NCI-H2081 (cell line): ENCODE data around the gene SOX4.

Experiments used
- DNase-seq, 2 experiments: peaks; one replicate each; lab custom pipeline; 2025; lab: John Stamatoyannopoulos, UW

SOX4 gene

DNA sequence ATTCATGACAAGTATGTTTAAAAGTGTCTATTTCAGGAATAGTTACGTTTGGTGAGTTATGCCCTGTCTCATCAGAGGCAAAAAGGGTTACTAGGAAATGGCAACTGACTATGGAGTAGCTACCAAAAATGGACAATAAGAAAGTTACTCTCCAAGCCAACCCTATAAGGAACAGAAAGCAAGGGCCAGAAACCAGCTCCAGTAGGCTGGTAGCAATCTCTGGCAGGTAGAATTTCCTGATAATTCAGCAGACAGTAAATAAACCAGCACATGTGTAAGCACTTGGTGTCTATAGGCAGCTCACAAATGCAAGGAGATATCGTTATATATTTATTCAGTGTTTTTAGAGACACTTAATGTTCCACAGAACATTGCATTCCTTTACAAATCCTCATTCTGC lies 20.3 kb downstream of the SOX4 start:
- DNase-seq = no peak

DNA sequence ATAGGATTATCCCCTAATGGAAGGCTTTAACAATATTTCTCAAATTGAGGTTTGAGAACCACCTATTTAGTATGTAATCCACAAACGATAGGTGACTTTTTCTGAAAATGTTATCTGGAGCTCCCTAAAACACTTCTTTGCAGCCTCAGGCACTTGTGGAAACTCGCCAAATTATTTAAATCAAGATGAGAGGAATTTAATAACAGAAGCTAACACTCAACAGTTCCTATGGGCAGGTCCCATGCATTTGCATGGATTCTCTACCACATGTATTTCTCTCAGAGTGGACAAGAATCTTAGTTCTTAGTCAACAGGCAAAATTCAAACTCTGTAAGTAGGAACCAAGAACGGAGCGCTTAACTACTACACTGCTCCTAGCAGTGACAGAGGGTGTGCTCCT lies 20.7 kb downstream of the SOX4 start:
- DNase-seq = no peak

DNA sequence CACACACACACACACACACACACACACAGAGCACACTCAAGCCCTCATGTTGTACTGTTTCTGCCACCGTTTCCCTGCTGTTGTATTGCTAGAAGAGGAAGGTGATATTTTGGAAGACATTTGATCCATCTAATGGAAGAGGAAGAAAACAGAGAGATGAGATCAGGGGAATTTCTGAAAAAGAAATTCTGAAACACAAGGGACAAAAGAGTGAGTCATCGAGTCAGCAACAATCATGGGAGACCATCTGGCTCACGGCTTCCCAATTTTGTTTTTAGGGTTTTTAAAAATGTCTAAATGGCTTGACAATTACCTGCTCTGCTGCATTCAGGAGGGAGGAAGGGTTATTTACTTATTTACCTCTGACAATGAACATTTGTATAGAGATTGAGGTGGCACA lies 22.0 kb downstream of the SOX4 start:
- no peak for DNase-seq

DNA sequence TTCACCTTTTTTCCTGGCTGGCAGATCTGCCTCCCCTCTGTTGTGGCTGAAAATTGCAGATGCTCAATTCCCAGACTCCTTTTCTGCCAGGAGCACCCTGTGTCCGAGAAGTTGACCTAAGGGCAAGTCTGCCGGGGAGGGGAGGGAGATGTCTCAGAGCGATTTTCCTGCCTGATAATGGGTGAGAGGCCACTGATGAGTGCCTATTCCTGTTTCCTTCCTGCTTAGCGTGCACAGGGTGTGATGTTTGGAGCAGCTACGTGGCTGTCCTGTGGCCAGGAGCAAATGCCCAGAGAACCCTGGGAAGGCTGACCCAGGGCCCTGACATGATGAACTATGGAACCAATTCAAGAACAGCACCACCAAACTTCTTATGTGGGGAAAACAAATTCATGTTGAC lies 22.5 kb downstream of the SOX4 start:
- DNase-seq = no peak

DNA sequence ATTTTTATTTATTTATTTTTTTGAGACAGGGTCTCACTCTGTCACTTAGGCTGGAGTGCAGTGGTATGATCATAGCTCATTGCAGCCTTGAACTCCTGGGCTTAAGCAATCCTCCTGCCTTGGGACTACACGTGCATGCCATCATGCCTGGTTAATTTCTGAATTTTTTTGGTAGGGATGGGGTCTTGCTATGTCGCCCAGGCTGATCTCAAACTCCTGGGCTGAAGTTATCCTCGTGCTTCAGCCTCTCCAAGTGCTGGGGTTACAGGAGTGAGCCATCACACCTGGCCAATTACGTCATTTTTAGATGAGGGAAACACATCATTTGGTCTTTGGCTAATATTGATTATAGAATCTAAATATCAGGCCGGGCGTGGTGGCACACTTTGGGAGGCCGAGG lies 32.1 kb downstream of the SOX4 start:
- DNase-seq = no peak

DNA sequence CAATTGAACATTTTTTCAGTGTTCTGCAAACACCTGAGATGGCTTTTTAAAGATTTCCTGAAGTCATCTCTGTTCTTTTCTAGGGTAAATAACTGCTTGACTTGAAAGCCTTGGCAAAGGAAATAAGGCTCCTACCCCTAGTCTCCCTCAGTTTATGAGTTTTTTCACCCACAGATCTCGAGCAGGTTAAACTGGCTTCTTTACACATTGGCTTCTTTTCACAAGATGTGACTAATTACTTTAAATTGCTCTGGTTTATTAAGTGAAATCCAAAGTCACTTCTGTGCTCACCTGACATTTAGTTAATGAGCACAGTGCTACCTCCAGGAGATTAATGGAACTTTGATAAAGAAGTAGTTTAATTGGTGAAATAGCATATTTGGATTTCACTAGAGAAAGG lies 33.2 kb downstream of the SOX4 start:
- DNase-seq = no peak

DNA sequence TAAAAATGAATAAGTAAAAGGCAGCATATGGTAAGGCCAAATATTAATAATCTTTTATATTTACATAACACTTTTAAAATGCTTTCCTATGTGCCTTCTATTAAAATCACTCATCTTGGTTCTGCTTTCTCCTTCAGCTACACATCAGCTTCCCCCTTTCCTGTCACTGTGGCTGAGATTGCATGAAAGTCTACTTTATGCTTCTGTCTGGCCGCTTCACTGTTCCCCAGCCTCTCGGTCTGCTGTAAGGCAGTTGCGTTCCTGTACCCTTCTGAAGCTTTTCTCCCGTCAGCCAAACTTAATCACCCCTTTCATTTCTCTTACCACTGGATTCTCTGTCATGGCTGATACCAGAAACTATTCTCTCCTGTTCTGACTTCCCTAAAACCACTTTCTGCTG lies 34.6 kb downstream of the SOX4 start:
- DNase-seq = no peak

DNA sequence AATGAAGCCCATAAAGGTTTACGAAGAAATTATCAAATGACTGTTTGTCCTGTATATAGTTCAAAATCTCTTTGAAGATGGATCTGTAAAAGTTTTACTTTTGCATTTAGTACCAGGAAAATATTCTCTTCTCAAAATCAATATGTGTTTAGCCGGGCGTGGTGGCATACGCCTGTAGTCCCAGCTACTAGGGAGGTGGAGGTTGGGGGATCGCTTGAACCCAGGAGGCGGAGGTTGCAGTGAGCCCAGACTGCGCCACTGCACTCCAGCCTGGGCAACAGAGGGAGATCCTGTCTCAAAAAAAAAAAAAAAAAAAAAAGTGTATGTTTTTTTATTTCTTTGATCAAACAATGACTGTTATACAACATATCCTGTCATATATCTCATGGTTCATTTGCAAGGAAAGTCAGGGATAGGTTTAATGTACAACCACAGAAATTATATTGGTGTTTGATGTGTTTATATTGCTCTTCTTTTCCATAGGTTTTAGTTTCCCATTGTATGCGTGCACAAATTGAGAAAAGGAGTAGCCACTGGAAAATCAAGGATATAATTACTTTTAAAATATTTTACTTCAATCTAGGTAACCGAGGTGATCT lies 40.1 kb downstream of the SOX4 start:
- no peak for DNase-seq

DNA sequence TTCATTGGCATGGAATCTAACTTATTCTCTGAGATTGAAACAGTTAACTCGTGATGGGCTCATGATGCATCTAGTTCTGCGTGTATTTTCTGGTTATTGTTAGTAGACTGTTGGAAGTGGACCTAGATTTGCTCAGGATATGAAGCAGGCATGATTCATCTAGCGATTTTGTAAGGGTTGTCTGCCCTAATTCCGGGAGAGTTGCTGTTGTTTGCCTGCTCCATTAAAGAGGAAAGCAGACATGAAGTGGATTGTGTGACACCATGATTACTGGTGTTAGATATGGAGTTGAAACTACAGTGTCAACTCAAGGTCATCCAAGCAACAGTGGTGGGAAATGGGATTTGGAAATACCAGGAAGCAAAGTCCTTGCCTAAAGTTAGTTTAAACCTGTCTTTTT lies 41.0 kb downstream of the SOX4 start:
- DNase-seq = no peak

DNA sequence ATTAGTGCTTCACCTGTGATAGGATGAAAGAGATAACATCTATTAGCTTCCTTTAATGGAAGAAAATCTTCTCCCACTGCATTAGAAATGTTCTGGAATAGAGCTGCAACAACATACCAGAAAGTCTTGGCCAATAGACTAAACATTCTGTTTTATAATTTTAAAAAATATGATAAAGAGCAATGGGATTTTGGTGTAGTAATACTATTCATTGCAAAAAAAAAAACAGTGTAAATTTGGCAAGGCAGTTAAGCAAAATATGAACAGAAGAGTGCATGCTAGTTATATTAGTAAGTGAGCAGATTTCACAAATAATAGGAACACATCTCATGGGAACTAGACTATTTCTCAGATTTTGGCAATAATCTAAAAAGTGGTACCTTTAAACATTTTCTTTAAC lies 43.3 kb downstream of the SOX4 start:
- DNase-seq = no peak

DNA sequence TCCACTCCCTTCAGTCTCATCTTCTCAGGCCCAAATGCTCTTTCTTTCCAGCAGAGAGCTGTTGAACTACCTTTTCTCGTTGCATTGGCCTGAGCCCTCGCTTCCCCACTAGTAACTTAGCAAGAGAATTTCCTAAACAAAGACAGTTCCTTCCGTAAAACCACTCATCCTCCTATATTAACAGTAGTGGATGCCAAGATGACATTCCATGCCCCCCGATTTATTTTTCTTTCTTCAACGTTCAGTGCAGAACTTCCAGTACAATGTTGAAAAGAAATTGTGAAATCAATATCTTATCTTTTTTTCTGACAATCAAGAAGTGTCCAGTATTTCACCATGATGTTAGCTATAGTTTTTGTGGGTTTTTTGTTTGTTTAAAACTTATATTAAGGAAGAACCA lies 45.8 kb downstream of the SOX4 start:
- DNase-seq = no peak
